Middle frontal gyrus (tissue), 1 donor: ENCODE measurements around the gene HRAS.

ENCODE experiments used
- DNase-seq: peaks from one replicate; pipeline ENCODE4 v3.0.0-alpha.2; 2015; ENCODE audit warnings: low spot score; ENCODE audit errors: extremely low spot score

Gene HRAS

DNA sequence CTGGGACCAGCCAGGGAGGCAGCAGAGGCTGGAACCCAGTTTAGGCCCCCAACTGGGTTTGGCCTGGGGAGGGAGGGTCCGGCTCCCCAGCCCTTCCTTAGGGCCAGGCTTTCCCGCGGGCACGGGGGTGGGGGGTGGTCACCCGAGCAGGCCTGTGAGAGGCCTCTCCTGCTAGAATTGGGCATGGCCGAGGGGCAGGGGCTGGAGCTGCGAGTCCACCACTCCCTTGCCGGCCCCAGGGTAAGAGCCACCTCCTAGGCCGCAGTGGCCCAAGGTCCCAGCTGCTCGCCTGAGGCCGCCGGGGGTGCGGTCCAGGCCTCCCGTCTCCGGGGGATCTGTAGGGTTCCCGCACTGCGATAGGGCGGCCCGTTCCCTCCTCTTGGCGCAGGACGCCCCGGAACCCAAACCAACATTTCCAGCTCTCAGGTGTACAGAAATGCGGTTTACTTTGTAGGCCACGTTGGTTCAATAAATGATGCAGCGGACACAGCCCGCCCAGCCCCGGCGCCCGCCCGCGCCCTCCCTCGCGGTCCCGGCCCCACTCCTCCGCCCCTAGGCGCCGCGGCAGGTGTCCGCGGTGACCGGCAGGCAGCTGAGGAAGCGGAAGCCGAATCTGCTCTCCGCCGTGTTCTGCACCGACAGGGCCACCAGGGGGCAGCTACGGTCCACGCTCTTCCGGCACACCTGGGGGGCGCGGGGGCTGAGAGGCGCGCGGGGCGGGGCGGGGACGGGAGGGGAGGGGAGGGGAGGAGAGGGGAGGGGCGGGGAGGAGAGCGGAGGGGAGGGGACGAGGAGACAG lies 19.3 kb upstream of the HRAS start:
- no peak for DNase-seq

DNA sequence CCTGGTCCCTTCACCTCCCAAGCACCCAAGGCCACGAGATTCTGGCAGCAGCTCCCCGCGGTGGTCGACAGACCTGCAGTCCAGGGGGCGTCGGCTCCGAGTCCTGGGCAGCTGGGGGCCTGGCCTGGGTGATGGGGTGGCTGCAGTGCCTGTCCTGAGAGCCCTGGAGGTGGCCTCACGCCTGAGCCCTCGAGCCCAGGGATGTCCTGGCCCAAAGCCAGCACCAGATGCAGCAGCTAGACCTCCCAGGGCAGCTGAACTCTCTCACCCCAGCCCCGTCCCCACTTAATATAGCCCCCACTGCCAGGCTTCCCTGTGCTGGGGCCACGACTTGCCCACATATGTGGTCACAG lies 18.6 kb upstream of the HRAS start:
- DNase-seq: no peak

DNA sequence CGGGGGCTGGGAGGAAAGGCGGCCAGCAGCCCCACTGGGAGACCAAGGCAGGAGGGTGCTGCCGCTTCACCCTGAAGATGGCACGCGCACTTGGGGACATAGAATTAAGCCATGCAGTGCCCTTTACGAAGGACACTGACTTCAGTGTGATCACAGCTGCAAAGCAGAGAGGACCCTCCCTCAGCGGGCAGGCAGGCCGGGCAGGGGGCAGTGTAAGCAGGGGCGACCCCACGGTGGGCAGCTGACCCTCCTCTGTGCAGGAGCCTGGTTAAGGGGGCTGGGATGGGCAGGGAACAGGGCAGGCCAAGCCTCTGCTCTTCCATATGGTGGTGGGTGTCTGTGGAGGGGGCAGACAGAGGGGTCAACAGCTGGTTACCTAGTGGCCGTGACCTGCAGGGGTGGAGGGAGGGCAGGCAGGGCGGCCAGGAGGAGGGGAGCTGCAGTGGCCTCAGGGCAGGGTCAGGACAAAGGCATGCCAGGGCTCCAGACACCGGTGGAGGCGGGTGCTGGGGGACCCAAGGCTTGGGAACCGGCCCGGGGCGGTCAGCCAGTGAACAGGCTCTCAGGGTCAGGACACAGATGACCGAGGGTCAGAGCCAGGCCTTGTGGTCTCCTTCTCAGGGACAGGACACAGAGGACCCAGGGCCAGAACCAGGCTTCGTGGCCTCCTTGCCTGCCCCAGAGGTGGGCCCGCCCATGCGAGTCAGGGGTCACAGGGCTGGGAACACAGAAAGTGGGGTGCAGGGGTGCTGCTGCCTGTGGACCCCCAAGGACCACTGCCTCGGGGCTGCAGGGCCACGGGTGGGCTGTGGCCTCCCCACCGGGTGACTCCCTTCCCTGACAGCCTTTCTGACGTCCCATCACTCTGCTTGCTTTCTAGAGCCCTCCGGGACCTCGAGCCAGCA lies 18.0 kb upstream of the HRAS start:
- no peak for DNase-seq

DNA sequence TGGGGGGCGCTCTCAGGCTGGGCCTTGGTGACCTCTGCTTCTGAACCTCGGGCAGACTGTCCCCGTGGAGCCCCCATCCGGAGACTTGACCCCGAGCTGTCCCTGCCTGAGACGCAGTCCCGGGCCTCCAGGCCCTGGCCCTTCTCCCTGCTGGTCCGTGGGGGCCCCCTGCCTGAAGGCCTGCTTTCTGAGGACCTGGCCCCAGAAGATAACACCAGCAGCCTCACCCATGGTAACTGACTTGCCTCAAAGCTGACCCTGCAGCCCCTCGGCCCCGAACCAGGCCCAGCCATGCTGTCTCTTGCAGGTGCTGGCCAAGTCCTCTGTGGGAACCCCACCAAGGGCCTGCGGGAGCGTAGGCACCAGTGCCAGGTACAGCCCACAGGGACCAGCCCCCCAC lies 16.2 kb upstream of the HRAS start:
- no peak for DNase-seq

DNA sequence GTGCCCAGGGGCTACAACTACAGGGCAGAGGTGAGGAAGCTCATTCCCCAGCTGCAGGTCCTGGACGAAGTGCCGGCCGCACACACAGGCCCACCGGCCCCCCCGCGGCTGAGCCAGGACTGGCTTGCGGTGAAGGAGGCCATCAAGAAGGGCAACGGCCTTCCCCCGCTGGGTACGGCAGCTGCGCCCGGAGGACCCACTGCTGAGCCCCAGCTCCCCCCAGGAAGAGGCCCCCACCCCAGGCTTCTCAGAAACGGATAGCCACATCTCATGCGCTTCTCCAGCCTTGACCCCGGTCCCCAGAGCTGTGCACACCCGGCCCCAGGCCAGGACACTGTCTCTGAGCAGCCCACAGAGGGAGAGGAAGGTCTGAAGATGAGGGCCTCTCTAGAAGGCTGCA lies 15.8 kb upstream of the HRAS start:
- no peak for DNase-seq

DNA sequence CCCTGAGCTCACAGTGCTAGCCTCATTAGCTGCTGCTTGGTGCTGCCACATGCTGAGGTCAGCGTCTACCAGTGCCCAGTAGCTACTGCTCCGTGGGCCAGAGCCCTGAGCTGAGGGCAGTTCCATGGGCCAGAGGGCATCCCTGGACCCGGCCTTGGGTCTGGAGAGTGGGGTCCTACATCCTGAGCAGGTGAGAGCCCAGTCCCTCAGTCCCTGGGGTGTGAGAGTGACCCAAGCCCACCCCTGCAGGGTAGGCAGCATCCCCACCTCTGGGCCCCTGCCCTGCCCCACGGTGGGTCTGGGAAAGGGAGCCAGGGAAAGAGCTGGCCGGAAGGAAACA lies 15.3 kb upstream of the HRAS start:
- DNase-seq: no peak

DNA sequence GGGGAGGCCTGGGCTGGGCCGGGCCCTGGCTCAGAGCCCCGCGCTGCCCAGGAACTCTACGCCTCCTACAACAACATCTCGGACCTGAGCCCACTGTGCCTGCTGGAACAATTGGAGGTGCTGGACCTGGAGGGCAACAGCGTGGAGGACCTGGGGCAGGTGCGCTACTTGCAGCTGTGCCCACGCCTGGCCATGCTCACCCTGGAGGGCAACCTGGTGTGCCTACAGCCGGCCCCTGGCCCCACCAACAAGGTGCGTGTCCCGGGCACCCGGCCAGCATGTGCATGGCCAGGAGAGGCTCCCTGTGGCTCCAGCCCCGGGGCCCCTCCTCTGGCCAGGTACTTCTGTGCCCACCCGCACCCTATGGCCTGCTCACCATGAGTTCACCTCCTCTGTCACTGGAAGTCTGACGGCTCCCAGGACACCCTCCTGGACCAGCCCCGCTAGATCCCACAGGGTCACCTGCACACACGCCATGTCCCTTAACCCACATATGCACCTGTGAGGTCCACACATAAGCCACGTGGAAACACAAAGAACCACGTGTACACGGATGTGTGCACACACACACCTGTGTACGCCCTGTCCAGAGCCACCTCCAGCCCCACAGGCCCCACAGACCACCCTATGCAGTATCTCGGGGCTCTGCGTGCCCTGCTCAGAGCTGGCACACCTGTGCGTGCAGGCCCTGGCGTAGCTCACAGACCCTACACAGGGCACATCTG lies 14.8 kb upstream of the HRAS start:
- no peak for DNase-seq

DNA sequence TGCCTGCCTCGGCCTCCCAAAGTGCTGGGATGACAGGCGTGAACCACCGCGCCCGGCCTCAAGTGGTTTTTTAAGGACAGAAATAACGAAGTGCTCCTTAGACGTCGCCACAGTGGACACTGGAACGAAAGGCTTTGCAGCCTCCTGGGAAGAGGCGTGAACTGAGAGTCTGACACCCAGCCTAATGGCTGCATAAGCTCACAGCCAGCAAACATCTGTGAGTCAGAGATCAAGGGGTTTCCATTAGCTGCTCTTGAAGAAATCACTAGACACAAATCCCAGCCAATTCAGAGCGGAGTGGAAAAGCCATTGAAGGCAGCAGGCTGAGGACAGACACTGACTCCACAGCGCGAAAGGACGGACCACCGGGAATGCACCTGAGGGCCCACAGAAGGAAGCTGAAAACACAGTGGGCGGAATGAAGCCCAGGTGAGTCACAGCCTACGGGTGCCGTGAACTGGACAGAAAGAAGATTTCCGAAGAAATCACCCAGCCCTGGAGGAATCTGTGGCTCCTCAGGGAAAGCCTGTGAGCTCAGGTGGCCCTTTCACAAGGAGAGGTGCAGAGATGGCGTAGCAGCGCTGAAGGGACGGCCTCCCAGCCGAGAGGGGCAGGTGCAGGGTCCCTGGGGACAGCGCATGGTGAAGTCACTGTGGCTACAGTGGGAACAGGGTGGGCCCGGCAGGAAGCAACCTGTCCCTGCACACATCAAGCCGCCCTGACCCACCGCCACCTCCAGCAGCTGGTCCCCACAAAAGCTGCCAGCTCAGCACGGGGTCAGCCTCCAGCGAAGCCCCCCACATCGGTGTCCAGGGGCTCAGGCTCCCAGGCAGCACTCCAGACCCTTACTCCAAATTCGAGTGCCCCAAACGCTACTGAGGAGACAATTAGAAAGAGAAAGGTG lies 13.6 kb upstream of the HRAS start:
- no peak for DNase-seq

DNA sequence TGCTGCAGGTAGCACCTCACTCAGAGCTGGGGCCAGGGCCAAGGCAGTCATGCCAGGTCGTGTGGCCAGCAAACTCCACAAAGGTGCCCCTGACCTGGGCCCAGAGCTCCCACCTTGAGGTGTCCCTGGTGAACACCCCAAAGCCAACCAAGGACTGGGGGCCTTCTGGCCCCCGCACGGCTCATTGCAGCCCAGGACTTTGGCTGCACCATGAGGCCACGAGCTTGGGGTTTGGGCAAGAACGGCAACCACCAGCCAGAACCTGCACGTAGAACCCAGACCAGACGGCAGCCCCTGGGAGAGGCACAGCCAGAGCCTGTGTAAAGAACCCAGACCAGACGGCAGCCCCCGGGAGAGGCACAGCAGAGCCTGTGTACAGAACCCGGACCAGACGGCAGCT lies 9.8 kb upstream of the HRAS start:
- no peak for DNase-seq

DNA sequence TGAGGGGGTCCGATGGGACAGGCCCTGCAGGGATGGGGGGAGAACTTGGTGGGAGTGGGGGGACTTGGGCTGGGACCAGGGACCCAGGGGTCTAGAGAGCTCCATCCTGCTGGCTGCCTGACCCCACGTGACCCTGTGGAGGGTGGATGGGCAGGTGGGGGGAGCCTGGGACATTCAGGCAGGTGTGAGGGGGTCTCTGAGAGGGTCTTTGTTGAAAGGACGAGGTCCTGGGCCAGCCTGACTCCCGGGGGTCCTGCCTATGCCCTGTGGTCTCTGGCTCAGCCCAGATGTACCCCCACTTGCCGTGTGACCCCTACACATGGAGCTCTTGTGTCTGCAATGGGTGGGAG lies 9.4 kb upstream of the HRAS start:
- DNase-seq: no peak

DNA sequence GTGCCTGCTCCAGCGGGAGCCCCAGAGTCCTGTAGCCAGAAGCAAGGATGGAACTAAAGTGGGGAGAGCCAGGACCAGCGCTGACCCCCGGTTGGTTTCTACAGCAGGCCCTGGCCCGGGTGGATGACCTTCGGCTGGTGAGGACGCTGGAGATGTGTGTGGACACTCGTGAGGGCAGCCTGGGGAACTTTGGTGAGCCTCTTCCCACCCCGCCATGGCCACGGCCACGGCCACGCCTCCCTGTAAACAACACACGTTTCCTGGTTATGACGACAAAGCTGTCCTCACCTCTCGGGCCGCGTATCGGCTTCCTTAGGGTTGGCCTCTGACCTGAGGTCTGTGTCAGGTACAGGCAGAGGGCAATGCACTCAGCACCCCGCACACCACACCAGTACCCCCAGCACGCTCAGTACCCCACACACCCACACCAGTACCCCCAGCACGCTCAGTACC lies 6.1 kb upstream of the HRAS start:
- DNase-seq: no peak

DNA sequence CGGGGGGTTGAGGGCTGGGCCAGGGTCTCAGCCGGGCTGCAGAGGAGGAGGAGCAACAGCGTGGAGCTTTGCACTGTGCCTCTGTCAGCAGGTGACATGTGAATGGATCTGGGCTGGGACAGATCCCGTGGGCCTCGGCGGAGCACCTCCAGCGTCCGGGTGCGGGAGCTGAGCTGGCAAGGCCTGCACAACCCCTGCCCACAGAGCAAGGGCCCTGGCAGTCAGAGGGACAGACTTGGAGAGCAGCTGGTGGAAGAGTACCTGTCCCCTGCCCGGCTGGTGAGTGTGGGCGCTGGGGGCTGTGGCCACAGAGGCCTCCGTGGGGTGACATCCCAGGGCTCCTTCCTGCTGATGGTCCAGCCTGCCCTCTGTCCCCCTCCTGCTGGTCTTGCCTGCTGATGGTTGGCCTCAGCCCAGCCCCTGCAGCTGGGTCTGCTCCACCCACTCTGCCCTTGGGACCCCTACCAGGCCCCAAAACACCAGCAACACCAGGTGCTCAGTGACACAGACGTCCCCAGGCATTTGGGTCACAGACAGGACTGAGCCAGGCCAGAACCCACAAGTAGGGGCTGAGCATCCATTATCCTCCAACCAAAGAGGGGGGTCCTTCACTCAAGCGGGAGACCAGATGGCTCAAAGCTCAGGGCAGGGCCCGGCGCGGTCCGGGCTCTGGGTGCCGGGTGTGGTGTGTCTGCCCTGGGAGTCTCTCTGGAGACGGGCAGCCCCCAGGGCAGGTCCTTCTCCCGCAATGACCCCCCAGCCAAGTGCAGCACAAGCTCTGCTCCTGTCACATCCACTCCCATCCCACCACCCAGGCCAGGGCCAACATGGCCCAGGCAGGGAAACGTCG lies 5.4 kb upstream of the HRAS start:
- DNase-seq: no peak

DNA sequence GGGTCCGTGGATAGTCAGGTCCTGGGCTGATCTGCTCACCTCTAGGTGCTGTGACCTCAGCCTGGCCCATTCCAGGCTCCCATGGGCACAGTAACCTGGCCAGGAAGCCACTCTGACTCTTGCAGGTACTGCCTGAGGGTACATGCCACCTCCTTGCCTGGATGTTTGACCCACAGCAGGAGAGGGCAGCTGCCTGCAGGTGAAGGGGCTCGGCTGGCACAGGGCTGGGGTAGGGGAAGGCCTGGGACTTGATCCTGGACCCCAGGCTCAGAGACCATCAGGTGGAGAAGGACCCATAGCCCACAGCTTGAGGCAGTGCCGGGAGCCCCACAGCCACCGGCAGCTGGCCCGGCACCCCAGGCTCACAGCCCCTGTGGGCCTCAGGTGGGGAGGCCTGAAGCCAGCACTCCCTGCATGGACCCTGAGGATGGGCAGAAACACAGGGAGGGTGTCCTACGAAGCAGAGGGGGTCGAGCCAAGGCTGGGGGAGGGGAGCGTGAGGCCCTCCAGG lies 4.7 kb upstream of the HRAS start:
- no peak for DNase-seq

DNA sequence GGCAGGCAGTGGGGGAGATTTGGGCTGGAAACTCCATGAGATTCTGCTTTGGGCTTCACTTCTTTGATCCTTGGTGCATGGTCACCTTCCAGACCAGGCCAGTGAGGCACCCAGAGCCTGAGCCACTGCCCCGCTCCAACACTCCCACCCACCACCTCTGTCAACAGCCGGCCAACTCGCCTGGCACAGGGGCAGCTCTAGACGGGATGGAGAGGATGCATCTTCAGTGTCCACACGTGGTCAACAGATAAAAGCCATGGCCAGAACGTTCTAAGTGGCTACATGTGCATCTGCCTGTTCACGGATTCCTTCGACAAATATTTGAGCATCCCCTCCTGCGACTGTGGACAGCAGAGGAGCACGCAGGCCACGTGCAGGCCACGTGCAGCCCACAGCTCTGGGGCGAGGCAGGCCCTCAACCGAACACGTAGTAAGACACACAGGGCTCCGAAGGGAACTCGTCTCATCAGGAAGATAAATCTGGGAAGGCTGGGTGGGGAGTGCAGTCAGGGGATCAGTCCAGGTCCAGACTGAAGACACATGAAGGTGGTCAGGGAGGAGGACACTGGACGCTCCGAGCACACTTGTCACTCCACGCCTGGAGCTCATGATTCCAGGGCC lies 3.2 kb upstream of the HRAS start:
- no peak for DNase-seq

DNA sequence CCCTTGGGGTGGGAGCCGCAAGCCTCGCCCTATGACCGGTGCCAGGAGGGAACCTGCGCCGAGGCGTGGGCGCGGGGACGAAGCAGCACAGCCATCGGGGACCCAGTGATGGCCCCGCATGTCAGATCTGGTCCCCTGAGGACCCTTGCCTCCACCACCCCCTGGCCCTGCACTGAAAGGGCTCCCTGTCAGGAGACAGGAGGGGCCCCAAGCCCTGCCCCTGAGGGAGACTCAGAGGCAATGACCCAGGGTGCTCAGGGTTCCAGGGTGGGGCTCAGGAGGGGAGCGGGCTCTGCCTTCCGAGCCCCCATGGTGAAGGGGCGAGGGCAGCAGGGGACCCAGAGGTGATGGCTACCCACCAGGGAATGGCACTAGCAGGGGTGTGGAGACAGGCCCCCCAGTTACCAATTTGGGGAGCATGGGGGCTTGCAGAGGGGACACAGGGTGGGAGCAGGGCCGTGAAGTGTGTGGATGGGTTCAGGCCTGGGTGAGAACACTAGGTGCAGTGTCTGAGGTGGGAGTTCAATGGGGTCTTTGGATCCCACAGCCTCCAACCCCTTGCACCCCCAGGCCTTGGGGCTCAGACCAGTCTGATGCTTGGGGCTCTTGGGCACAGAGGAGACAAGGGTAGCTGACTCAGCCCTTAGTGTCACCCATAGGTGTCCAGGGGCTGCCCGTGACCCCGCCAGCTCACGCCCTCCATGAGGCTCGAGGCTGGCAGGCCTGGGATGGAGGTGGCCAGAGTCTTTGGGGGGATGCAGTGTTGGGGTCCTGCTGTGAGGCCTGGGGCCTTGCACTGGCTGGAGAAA lies 2.5 kb upstream of the HRAS start:
- DNase-seq: no peak

DNA sequence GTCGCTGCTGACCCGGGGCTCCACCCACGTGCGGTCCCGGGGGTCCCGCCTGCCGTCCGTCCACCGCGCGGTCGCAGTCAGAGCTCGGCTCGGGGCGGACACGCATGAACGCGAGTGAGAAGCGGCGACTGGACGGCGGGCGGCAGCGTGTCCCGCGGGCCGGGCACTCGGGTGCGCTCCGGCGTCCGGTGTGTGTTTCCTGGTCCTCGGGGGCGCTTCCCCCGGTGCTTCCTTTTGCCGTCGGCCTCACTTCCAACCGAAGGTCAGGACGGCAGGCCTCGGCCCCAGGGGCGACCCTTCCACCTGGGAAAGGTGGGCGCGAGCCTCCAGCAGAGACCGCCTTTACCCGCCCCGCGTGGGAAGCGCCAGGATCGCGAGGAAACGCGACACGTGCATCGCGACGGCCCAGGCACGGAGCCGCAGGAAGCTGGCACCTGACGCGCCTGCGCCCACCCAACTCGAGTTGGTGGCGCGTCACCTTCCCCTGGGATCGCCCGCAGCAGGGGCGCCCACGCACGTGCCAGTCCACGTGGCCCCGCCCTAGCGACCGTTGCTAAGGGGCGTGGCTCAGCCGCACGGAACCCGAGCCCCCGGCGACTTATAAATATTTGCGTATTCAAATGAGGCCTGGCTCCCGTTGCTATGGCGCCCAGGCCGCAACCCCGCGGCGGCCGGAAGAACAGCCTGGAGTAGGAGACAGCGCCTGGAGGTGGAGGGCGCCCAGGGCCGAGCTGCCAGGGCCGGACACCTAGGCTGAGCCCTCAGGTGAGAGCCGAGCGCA lies 1.7 kb upstream of the HRAS start, which contains the start of gene LRRC56:
LRRC56 (plus strand) TSS at position 687 of the 781 bp plus-strand sequence. CDS start 3,158 bp downstream, outside the sequence.
- DNase-seq: no peak

DNA sequence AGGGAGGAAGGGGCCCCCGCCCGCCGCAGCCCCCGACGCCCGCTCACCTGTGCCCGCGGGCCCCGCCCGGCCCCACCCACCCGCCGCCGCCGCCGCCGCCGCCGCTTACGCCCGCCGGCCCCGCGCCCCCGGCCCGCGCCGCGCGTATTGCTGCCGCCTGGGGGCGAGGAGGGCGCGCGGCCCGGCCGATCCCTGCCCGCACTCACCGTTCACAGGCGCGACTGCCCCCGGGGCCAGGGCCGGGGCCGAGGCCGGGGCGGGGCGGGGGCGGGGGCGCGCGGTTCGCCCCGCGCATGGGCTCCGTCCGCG lies 212 bp downstream of the HRAS start:
- no peak for DNase-seq
